CD4-positive, alpha-beta T cell treated with Interleukin-4 for 1 hour (primary cell): Measurements from ENCODE around the gene CAPN12.

Experiments
- DNase-seq, 2 donors: peaks; one replicate each; pipeline ENCODE4 v3.0.0-alpha.2; 2020 to 2022

CAPN12 gene

DNA sequence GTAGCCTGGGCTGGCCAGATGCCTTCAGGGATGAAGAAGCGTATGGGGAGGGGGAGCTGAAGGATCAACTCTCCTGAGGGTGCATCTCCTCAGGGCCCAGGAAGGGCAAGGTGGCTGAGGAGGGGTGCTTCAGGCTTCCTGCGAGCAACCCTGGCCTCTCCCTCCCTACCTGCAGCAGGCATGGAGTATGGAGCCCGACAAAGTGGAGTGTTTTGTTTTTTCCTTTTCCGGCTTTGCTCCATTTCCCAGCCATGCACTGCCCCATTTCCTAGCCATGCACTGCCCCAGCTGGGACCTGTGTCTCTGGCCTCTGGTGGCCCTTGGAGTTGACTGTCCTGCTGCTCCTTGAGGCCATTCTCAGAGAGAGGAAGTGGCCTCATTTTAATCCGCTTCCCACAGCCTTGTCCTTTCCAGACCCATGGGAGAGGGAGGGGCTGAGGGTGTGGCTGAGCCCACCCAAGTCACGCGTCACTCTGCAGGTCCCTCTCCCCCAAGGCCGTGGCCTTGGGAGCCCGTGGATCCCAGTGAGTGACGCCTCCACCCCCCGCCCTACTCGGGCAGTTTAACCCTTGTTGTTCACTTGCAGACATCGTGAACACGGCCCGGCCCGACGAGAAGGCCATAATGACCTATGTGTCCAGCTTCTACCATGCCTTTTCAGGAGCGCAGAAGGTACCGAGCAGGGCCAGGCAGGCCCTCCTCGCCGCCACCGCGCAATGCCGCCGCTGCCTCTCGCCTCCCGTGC lies 34.4 kb downstream of the CAPN12 start:
- no peak for DNase-seq

DNA sequence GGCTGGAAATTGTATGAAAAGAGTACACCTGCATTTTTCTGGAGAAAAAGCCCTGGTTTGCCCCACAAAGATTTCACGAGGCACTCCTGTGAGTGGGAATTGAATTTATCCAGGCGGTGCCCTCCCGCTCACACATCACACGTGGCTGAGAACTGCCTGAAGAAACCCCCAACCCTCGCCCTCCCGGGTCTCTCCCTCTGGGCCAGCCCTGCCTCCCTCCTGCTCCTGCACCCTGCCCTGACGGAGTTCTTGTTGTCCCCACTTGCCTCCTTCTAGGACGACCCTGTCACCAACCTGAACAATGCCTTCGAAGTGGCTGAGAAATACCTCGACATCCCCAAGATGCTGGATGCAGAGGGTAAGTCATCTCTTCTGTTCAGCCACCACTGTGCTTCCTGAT lies 35.2 kb downstream of the CAPN12 start:
- DNase-seq, result no peak

DNA sequence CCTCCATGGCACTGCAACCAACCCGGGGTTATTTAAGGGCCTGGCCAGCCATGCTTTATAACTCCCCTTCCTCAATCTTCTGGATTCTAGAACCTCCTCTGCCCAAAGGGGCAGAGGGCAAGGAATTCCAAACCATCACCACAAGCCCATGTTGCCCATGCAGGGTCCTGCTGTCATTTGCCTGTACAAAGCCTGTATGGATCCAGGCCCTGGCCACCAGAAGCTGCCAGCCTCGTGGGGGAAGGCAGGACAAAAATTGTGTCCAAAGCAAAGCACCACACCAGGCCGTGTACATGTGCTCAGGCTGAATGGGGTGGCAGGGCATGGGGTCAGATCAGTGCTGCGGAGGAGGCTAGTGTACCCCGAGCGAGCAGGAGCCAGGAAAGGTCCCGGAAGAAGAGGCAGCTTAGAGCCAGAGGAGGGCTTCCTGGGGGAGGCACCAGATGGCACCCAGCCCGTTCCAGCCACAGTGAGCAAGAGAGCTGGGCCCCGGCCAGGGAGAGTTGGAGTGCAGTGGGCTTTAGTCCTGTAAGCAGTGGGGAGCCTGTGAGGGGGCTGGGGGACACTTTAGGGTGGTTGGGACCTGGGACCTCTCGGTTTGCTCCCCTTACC lies 35.8 kb downstream of the CAPN12 start:
- no peak for DNase-seq

DNA sequence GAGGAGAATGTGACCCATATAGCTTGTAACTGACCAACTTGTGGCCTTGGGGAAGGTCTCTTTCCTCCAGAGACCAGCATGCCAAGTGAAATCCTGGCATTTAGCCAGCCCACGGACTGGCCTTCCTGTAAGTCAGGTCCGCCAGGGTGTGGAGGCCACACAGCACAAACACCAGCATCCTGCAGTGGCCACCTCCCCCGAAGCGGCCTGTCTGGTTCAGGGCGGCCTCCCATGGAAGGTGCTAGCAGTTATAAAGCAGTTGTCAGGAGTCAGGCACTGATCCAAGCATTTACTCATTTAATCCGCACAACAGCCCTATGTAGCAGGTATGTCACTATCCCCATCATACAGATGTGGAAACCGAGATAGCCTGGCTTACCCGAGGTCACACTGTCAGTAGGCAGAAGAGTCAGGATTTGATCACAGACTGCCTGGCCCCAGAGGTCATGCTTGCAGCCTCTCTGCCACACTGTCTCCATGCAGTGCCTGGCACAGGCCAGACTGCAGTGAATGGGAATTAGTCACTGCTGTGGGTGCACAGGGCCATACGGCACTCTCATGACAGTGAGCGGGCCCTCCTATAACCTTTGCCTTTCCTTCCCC lies 36.7 kb downstream of the CAPN12 start:
- no peak for DNase-seq

DNA sequence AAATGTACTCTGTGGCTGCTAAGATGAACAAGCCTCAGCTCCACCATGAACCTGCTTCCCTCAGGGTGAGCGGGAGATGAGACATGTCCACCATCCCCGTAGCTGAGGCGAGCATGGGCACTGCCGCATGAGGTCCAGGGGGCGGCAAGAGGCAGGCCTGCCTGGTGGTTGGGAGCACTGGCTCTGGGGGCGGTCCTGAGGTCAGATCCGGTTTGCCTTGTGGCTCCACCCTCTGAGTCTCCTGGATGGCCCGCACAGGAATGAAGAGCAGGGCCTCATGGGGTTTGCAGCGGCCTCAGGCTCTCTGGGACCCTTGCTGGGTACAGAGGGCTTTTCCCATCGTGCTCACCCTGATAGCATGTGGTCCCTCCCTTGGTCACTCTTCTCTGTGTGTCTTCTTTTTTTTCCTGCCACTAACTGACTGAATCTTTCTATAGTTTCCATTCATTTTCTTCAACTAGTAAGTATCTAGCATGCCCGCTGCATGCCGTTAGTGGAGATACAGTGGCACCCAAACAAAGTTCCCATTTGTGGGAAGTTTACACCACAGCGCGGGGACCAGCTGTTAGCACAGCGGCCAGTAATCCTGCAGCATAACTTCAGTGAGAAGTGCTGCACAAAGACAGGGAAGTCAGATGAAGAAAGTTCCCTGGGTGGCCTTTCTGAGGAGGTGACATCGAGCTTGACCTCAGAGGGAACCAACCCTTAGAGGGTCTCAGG lies 37.3 kb downstream of the CAPN12 start:
- DNase-seq, result no peak

DNA sequence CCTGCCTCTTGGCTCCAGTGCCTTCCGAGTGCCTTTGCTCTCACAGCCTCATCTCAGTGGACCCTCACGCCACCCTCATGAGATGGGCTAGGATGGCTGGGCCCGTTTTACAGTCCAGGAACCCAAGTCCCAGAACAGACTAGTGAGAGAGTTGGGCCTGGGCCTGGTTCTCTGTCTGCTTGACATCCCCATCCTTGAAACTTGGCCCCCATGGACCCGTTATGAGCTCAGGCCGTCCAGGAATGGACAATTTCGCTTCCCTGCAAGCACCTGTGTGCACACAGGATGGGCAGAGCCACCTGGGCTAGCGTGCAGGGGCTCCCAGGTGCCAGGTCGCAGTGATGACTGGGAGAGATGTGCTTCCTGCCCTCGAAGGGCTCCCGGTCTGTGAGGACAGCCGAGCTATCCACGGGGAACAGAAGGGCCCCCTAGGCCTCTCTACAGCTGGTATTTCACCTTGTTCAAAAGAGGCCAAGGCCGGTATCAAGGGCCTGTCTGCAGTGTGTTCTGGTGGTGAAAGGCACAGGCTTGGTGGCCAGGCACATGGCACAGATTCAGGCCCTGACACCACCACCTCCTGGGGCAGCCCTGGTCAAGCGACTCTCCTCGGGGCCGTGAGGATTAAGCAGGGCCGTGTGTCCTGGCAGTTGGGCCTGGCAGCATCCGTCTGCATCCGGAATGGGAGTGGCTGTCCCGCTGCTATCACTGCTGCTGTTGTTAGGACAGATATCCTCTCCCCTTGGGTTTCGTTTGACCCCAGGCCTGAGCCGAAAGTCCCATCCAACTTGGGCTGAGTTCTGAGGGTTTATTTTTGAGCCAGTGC lies 38.9 kb downstream of the CAPN12 start:
- DNase-seq, result no peak

DNA sequence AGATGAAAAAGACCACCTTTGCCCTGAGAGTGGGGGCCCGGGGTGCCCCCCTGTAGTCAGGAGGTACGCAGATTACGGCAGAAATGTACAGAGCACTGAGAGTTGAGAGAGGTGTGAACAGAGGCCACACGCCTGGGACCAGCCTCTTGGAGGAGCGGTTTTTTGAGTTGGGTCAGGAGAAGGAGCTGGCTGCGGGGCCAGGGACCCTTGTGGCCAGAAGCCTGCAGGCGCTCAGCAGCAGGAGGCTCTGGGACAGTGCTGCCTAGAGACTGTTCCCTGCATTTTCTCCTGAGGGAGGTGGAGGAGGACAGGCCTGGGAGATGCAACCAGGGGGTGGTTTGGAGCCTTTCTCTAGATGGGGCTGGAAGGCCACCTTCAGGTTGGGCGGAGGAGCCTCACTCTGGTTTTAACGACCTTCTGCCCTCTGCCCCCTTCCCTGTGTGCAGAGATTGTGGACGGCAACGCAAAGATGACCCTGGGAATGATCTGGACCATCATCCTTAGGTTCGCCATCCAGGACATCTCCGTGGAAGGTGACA lies 39.7 kb downstream of the CAPN12 start:
- DNase-seq, result no peak

DNA sequence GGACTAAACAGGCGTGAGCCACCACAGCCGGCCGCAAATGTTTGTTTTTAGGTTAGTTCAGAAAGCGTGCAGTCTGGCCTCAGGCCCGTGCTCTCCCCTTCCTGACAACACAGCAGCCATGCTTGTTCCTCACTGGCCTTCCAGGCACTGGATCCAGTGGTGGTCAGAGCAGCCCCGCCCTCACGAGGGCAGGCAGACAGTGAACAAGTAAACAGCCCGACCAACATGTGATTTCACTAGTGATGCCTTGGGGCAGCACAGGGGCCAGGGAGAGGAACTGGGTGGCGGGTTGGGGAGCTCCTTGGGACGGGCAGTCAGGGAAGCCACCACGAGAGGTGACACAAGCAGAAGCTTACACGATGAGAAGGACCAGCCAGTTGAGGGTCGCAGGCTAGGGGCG lies 40.8 kb downstream of the CAPN12 start:
- no peak for DNase-seq

DNA sequence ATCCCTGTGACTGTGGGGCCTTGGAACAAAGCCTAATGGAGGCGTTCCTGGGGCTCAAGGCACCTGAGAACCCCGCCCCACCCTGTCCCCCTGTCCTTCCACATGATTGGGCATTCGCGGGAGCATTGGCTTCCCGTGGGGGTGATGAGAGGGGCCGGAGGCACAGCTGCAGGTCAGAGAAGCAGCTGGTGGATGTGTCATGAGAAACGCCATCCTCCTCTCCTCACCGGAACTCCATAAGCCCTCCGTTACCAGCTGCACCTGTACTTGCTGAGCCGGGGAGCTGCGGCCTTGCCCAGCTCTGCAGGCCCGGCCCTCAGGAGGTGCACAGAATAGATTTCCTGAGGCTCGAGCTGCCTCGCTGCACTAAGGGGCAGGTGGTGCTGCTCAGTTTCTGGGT lies 42.0 kb downstream of the CAPN12 start:
- DNase-seq, result no peak

DNA sequence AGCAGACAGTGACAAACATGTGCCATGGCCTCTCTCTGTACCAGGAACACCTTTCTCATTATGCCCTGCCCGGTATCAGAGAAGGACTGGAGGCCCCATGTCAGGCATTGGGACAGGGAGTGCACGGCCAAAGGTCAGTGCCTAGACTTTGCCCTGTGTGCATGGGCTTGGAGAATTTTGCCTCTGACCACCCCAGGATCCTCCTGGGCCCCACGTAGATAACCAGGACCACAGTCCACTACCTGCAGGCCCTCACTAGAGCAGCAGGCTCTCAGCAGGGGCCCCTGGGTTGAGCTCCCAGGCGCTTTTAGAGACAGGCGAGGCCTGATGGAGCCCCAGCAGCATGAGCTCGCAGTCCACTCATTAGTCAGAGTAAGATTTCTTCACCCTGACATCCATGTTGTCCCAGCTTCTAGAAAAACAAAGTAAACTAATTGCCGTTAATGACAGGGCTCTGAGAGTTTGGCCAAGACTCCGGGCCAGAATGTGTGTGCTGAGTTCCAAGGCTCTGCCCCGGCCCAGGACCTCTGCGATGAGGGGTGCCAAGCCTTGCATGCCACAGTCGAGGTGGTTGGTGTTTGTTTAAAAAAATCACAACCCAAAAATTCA lies 42.7 kb downstream of the CAPN12 start:
- no peak for DNase-seq

DNA sequence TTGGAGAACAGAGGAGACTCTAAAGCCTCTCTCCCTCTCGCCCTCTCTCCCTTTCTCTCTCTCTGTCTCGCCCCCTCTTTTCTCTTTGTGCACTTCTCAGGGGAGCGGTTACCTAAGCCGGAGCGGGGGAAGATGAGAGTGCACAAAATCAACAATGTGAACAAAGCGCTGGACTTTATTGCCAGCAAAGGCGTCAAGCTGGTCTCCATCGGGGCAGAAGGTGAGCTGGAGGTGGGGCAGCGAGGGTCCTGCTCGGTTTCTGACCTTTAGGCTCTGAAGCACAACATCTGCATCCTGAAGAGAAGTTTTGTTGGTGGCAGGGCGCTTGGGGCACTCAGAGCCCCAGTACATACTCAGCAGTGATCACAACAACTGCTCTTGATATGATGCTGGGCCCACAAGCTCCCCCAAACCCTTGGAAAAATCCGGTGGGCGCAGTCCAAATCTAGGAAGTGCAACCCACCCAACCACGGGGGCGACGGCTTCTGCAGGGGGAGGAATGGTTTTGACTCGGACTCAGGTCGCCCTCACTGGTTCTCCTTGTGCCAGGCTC lies 43.3 kb downstream of the CAPN12 start:
- no peak for DNase-seq

DNA sequence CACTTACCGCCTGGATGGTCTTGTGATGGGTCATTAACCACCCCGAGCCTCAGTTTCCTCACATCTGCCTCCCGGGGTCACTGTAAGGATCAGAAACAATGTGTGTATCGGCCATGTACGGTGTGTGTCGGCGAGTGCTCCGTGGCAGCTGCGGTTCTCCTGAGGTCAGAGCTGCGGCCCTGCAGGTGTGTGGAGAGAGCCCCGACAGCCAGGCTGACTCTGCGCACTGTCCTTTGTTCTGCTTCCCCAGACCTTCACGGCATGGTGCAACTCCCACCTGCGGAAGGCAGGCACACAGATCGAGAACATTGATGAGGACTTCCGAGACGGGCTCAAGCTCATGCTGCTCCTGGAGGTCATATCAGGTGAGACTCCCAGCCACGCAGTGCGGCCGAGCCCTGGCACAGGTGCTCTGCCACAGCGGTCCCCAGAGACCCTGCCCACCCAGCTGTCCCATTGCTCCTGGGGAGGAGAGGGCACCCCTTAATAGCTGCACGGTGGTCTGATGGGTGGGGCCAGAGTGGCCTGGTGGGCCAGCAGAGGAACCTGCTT lies 43.8 kb downstream of the CAPN12 start:
- DNase-seq, result no peak

DNA sequence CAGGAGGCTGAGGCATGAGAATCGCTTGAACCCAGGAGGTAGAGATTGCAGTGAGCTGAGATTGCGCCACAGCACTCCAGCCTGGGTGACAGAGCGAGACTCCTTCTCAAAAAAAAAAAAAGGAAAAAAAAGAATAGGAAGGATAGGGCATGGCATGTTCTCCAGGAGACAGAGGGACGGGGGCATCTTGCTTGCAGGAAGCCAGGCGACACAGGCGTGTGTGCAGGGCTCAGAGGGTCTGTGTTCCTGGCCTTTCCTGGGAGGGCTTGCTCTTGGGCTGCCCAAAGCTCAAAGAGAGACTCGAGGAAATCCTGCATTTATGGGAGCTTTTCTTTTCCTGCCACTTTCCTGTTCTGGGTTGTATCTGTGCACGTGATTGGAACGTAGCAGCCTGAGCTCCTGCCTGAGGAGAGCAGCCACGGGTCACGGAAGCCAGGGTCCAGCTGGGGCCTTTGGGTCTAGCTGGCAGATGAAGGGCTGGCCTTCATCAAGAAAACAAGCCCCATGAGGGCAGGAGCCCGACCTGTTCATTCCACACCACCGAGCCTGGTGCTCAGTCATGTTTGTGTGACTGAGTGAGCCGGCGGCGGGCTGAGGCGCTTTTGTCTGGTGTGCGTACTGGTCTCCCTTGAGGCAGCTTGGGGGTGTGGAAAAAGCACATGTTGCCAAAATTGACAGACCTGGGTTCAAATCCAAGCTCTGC lies 44.5 kb downstream of the CAPN12 start:
- DNase-seq, result no peak

DNA sequence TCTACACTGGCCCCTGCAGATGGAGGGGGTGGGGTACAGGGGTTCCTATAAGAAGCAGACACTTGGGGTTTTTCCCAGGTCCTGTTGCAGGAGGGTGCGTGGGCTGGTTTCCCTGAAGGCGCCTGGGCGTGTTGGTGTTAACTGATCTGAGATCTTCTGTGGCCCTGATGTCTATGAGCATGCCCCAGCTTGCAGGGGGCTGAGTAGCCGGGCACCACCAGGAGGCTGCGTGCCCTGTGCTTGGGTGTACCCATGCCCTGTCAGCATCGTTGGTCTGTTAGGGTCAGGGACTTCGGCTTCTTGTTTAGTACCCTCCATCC lies 45.3 kb downstream of the CAPN12 start:
- no peak for DNase-seq

DNA sequence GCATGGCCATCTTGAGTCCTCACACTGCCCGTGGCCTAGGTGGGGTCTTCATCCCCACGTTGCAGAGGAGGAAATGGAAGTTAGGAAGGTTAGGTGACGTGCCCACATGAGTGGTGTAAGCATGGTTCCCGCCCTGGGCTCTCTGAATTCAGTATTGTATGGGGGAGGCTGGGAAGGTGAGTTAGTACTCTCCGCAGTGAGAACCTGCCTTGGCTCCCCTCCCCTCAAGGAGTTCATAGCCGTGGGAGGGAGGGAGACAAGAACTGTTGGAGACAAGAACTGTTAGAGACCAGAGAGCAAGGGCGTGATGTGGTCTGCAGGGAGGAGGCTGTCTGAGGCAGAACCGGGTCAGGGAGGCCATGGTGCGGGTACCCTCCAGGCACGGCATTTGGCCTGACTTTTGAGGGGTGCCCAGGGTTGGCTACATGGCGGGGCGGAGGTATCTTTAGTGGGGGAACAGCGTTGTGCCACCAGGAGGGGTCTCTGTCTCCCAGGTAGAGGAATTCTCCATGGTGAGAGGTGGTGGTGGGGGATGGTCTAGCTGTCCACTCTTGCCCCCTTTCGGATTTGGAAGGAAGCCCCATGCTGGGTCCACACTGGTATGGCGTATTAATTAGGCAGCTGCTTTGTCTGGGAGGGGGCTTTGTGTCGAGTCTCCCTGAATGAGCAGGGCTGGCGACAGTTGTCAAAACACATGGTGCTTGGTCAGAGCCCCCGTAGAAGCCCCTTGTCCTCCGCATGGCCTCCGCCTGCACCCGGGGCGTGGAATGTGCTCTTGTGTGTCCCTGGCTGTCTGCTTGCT lies 45.8 kb downstream of the CAPN12 start:
- DNase-seq, result no peak

DNA sequence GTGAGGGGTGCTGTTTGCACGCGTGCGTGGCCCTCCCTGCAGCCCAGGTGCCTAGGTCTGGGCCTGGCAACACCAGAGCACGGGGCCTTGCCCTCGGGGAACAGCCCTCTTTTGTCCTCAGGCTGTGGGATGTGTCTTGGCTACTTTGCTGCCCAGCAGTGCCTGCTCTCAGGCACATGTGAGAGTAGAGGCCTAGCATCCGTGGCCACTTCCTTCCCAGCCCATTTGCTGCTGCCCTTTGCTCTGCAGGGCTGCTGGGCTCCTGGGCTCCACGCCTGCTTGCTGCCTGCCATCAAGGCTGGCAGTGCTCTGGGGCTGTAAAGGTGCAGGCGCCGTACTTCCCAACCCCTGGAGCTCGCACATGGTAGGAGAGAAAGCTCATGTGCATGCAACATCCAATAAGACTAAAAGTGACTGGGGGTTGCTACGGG lies 46.6 kb downstream of the CAPN12 start:
- no peak for DNase-seq

DNA sequence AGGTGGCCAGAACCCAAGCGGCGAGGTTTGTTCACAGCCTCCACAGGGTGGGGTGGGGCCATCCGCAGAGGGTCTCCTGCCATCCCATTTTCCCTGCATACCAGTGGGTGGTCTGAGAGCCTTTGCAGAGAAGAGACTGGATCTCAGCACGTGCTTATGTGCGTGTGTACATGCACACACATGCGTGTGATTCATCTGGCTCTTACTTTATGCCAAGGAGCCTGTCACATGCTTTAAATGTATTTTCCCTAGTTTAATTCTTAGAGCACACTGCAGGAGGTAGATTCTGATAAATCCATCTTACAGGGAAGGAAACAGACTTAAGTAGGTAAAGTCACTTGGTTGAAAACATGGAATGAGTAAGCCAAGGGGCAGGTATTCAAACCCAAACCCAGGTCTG lies 47.1 kb downstream of the CAPN12 start:
- DNase-seq, result no peak

DNA sequence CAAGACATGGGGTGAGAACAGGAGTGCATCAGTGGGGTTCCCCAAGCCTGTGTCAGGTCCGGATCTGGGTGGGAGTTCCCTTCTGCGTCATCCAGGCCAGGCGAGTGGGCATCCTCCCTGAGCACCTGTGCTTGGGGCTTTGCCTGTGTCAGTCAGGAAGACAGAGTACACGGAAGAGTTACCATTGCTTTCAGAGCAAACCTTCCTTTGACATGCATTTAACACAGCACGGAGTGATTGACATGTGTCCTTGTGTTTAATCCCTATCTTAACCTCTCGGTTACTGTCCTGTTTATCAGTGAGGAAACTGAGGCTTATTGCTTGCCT lies 47.6 kb downstream of the CAPN12 start:
- no peak for DNase-seq

DNA sequence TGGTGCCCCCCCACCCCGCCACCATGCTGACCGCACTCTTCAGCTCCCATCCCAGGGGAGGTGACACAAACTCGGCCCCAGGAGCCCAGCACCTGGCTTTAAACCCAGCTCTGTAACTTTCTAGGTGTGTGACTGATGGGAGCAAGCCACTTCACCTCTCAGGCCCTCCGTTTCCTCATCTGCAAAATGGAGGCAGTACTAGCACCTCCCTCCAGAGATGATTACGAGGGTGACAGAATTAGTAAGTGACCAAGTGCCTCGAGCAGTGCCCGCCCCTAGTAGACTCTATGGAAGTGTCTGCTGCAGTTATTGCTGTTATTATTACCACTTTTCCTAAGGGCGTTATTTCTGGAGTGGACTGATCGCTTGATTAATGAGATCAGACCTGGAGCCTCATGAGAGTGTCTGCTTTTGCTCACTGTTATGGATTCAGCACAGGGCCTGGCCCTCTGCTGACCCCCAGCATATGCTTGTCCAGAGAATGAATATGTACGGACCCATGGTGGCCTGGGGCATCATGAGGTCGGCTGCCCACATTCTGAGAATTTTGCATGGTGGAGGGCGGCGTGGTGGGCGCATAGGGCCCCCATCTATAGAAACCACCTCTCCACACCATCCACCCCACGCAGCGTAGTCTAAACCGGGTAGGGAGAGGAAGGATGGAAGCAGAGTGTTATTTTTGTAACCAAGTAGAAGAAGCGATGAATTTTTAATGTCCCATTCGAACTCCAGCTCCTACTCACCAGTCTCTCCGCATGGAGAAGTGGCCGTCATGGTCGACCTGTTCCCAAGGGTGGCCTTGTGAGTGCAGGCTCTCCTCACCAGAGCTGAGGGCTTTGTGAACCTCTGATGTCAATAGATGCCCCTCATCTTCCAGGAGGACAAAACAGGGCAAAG lies 48.2 kb downstream of the CAPN12 start:
- no peak for DNase-seq
